Effector memory CD4-positive, alpha-beta T cell (primary cell): ENCODE measurements around the gene RNF121.

Source experiments
- DNase-seq, 3 donors: peaks; one replicate each; pipeline ENCODE4 v3.0.0-alpha.2; 2020
- H3K27ac ChIP-seq: 2 replicates; pipeline ENCODE4 v1.7.0; 2013; ENCODE audit warnings: mild to moderate bottlenecking, low read length, moderate library complexity; ENCODE audit not compliant: insufficient read depth, poor library complexity, severe bottlenecking
- H3K27me3 ChIP-seq: replicated peaks from 2 replicates; pipeline ENCODE4 v1.7.0; 2013; ENCODE audit warnings: mild to moderate bottlenecking, low read length; ENCODE audit not compliant: insufficient read depth, control insufficient read depth, poor library complexity, severe bottlenecking
- H3K36me3 ChIP-seq: 2 replicates; pipeline ENCODE4 v1.7.0; 2013; ENCODE audit warnings: mild to moderate bottlenecking, low read length, moderate library complexity; ENCODE audit not compliant: control insufficient read depth, insufficient read depth
- H3K4me1 ChIP-seq: 2 replicates; pipeline ENCODE4 v1.7.0; 2013; ENCODE audit warnings: low read length, mild to moderate bottlenecking; ENCODE audit not compliant: control insufficient read depth, insufficient read depth, poor library complexity, severe bottlenecking
- H3K4me3 ChIP-seq: 2 replicates; pipeline ENCODE4 v1.7.0; 2013; ENCODE audit warnings: low read length, low read depth, mild to moderate bottlenecking; ENCODE audit not compliant: insufficient read depth, poor library complexity, severe bottlenecking
- H3K9me3 ChIP-seq: 2 replicates; pipeline ENCODE4 v1.7.0; 2013; ENCODE audit warnings: mild to moderate bottlenecking, low read length, moderate library complexity; ENCODE audit not compliant: control insufficient read depth

RNF121 gene

GRCh38 chr11:71997594-71997993 lies 68.7 kb downstream of the RNF121 start:
- Histone ChIP-seq H3K27ac (no peak overlapping the region), H3K27me3 (no peaks in the 10 kb centered on the region), H3K4me1 (peaks cover 20% of the 10 kb centered on the region), H3K9me3 (no peaks in the 10 kb centered on the region), H3K36me3 (peaks cover 2% of the 10 kb centered on the region), H3K4me3 (no peak overlapping the region)
- no peak for DNase-seq

- H3K27ac ChIP-seq = no peak overlapping the region
- H3K36me3 ChIP-seq = peaks cover 7% of the 10 kb centered on the region
- DNase-seq = no peak
- H3K4me3 ChIP-seq = no peak overlapping the region
- no peaks in the 10 kb centered on the region for H3K9me3 ChIP-seq
- H3K4me1 ChIP-seq = peaks cover 20% of the 10 kb centered on the region
- H3K27me3 ChIP-seq = no peaks in the 10 kb centered on the region
These were observed 69.2 kb downstream of the RNF121 start for GRCh38 chr11:71998061-71998460.

GRCh38 chr11:71998649-71999310 lies 69.9 kb downstream of the RNF121 start, which contains the start of gene IL18BP:
Gene IL18BP (plus strand): TSS chr11:71998909. CDS start chr11:71999985, 1,076 bp downstream.
- Histone ChIP-seq H3K4me1 (peaks cover 20% of the 10 kb centered on the region), H3K27ac (peak within 1 kb of the TSS; percentile 58), H3K9me3 (no peaks in the 10 kb centered on the region), H3K27me3 (no peaks in the 10 kb centered on the region), H3K36me3 (peaks cover 14% of the 10 kb centered on the region), H3K4me3 (peak within 1 kb of the TSS; percentile 54)
- peak in 1 of 3 donors; percentile 15 for DNase-seq

- peaks cover 20% of the 10 kb centered on the region for H3K4me1 ChIP-seq
- no peaks in the 10 kb centered on the region for H3K27me3 ChIP-seq
- peaks cover 20% of the 10 kb centered on the region for H3K36me3 ChIP-seq
- DNase-seq = no peak
- peak overlapping the region; percentile 58 for H3K27ac ChIP-seq
- no peaks in the 10 kb centered on the region for H3K9me3 ChIP-seq
- peak overlapping the region; percentile 54 for H3K4me3 ChIP-seq
These were observed 70.5 kb downstream of the RNF121 start for GRCh38 chr11:71999362-71999761.

- Histone ChIP-seq H3K36me3 (peaks cover 24% of the 10 kb centered on the region), H3K27me3 (no peaks in the 10 kb centered on the region), H3K27ac (no peak overlapping the region), H3K4me1 (peaks cover 20% of the 10 kb centered on the region), H3K9me3 (no peaks in the 10 kb centered on the region), H3K4me3 (no peak overlapping the region)
- DNase-seq = no peak
These were observed 71.0 kb downstream of the RNF121 start for GRCh38 chr11:71999798-72000197.

- H3K36me3 ChIP-seq = peaks cover 30% of the 10 kb centered on the region
These were observed 71.5 kb downstream of the RNF121 start for GRCh38 chr11:72000202-72000867.

GRCh38 chr11:72001285-72001684 lies 72.4 kb downstream of the RNF121 start:
- DNase-seq = no peak
- H3K9me3 ChIP-seq = no peaks in the 10 kb centered on the region
- H3K4me1 ChIP-seq = peaks cover 20% of the 10 kb centered on the region
- no peak overlapping the region for H3K4me3 ChIP-seq
- H3K27ac ChIP-seq = no peak overlapping the region
- H3K36me3 ChIP-seq = peaks cover 39% of the 10 kb centered on the region
- no peaks in the 10 kb centered on the region for H3K27me3 ChIP-seq

More at GRCh38 chr11:72000202-72000867, 71.5 kb downstream of the RNF121 start:
- no peaks in the 10 kb centered on the region for H3K27me3 ChIP-seq
- H3K4me3 ChIP-seq = no peak overlapping the region
- H3K4me1 ChIP-seq = peaks cover 20% of the 10 kb centered on the region
- H3K9me3 ChIP-seq = no peaks in the 10 kb centered on the region
- H3K27ac ChIP-seq = no peak overlapping the region
- DNase-seq = no peak

GRCh38 chr11:72001834-72002591 lies 73.2 kb downstream of the RNF121 start:
- no peak for DNase-seq
- no peaks in the 10 kb centered on the region for H3K9me3 ChIP-seq
- no peaks in the 10 kb centered on the region for H3K27me3 ChIP-seq
- H3K4me3 ChIP-seq = no peak overlapping the region
- no peak overlapping the region for H3K27ac ChIP-seq
- H3K4me1 ChIP-seq = peaks cover 20% of the 10 kb centered on the region
- H3K36me3 ChIP-seq = peaks cover 46% of the 10 kb centered on the region

- H3K4me3 ChIP-seq = no peak overlapping the region
- no peak for DNase-seq
- no peak overlapping the region for H3K27ac ChIP-seq
- peaks cover 57% of the 10 kb centered on the region for H3K36me3 ChIP-seq
- H3K4me1 ChIP-seq = peaks cover 18% of the 10 kb centered on the region
- H3K27me3 ChIP-seq = no peaks in the 10 kb centered on the region
- no peaks in the 10 kb centered on the region for H3K9me3 ChIP-seq
These were observed 74.3 kb downstream of the RNF121 start for GRCh38 chr11:72002841-72003775.
